CD4-positive, alpha-beta T cell treated with Interleukin-2 at 100 ng/mL for 4 hours (primary cell): ENCODE data around the gene RPL28.

Experiments used
- DNase-seq: peaks from one replicate; pipeline ENCODE4 v3.0.0-alpha.2; 2020; ENCODE audit warnings: low spot score

Gene RPL28

DNA sequence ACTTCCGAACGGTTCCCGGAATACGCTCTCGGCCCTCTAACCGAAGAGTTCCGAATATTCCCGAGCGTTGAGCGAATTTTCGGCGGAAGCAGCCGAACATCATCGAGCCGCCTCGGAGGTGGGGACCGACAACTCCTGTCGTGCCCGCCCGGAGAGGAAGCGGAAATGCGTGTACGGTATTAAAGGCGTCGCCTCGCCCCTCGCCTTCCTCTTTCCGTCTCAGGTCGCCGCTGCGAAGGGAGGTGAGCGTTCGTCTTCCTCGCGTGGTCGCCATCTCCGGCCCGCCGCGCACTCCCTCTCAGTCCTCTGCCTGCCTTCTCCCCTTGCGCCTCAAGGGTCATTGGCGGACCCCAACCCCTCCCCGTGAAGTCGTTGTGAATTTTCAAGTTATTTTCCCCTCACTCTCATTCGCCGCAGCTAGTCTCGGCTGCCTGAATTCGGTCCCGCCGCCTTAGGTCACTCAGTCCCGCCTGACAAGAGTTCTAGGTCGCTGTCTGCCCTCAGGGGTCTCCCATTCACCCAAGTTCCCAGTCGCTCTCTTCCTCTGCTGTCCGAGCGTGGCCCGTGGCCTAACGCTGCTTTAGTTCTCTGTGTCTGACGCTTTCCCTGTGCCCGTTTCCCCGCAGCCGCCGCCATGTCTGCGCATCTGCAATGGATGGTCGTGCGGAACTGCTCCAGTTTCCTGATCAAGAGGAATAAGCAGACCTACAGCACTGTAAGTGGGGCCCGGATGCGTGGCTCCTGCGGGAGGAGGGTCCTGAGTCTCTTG, at the start of gene RPL28:
Gene RPL28, plus strand, starts transcription at position 209 of the 769 bp plus-strand sequence. Its CDS starts 426 bp downstream, at position 635.
- DNase-seq: peak; percentile 99

DNA sequence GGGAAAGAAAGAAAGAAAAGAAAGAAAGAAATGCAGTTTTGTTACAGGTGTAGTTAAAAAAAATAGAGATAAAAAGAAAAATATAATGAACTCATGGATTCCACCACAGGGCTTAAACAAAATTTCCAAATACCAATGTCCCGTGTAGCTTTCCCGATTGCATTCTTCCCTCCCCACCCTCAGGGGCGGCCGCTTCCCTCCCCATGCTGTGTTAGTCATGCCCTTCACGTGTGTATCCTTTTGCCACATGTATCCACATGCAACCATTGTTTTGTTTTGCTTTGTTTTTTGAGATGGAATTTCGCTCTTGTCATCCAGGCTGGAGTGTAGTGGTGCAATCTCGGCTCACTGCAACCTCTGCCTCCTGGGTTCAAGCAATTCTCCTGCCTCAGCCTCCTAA, 49.6 kb upstream of the RPL28 start:
- DNase-seq: no peak

DNA sequence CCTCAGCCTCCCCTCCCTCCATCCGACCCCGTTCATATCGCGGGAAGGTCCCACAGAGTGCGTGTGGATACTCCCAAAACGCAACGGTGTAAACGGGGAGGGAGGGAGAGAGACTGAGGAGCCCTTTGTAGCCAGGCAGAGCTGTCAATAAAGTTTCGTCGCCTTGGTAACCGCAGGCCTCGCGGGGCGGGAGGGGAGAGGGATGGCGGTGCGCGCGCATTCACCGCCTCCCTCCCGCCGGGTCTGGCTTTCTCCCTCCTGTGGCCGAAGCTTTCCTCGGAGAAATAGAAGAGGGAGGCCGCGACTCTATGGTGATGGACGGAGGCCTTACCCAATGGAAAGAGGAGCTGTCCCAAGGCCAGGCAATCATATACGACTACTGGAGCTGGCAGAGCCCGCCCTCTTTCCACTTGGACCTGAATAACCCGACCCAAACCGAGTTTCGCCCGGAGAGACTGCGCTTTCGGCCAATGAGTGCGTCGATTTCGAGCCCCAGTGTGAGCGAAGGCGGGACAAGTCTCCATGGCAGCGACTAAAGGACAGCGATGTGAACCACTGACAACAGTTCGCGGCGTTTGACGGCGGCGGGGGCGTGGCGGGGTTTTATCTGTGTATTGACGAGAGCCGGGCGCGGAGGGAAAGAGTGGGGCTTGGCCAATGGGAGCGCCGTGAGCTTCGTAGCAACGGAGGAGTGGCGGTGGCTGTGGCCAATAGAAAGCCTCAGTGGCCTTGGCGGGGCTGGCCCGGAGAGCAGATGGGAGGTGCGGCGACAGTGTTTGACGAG, 46.4 kb upstream of the RPL28 start, which contains the start of gene KMT5C:
Gene KMT5C, plus strand, starts transcription at position 772 of the 784 bp plus-strand sequence. CDS start 2,061 bp downstream, outside the sequence.
- DNase-seq: peak; percentile 100

DNA sequence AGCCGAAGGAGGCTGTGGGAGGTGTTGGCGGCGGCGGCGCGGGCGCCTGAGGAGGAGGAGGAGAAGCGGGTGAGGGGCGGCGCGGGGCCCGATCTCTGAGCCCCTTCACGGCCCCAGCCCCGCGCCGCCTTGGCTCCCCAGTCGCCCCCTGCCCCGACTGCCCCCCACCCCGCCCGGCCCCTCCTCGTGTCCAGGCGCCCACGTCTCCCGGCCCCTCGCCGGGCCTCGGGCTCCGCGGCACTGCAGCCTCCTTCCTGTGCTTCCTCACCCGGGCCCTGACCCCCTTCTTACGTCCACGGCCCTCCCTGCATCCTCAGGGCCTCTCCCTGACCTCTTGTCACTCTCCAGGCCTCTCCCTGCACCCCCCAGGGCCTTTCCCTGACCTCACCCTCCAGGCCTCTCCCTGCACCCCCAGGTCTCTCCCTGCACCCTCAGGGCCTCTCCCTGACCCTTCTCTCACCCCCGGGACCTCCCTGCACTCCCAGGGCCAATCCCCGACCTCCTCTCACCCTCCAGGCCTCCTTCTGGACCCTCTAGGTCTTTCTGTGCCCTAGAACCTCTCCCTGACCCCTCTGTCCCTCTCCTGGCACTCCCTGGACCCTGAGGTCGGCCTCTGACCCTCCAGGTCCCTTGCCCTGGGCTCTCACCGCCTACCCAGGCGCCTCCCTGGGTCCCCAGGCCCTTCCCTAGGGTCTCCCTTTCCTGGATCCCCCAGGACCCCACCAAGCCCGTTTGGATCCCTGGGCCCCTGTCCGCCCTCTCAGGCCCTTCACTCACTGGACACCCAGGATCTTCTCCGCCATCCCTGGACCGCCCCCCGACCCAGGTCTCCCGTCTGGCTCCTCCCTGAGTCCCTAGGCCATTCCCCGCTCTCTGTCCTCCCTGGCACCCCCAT, 45.6 kb upstream of the RPL28 start:
- DNase-seq: no peak

DNA sequence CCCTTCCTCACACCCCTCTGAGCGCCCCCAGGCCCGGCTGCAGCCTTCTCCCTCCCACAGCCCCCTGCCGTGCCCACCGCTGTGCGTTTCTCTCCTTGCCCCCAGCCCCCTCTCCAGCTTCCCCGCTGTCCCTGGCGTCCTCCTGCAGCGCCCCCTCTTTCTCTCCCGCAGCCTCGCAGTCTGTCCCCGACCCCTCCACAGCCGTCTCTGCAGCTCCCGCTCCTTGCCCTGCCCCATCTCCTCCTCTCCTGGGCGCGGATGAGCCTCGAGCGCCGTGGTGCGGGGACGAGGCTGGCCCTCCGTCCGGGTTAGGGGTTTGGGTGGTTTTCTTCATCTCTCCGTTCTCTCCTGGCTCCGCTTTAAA, 45.0 kb upstream of the RPL28 start:
- DNase-seq: no peak

DNA sequence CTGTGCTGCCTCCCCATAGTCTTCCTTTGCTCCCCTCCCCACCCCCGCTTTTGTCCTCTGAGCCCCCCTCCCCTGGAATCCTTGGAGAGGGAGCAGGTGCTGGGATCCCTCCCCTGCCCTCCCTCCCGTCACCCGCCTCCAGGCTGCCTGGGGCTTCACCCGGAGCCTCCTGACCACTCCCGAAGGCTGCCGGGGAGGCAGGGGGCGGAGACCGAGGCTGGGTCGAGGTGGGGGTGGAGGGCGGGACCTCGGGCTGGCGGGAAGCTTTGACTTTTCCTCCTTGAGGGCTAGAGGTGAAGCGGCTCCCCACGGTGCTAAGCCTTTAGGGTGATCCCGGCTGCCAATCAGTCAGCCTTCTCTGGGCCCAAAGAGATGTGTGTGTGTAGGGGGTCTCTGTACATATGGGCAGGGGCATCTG, 44.6 kb upstream of the RPL28 start:
- peak; percentile 48 for DNase-seq

DNA sequence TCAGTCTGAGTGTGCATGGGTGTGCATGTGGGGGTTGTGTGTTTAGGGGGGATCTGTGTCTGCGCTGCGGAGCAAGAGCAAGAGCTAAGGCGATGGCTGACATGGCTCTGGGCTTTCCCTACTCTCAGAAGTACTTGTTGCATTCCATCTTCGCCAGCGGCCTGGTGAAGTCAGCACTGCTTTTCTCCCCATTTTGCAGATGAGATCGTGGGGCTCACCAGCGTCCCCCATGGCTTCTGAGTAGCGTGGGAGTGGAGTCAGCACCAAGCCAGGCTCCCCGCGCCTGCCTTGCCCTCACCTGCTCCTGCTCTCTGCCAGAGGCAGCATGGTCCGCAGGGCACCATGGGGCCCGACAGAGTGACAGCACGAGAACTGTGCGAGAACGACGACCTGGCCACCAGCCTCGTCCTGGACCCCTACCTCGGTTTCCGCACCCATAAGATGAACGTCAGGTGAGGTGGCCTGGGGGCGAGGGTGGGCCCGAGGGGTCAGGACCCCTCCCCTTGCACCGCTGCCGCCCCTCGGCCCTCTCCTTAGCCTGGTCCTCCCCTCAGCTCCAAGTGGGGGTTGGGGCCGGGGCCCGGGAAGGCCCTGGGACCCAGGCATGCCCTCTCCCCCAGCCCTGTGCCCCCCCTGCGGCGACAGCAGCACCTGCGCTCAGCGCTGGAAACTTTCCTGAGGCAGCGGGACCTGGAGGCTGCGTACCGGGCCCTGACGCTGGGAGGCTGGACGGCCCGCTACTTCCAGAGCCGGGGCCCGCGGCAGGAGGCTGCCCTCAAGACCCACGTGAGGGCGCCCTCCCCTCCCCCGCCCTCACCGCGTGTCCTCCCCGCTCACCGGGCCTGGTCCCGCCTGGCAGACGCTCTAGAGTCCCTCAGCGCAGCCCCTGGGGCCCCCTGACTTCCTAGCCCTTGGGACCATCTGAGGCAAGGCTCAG, 43.9 kb upstream of the RPL28 start:
- DNase-seq: no peak

DNA sequence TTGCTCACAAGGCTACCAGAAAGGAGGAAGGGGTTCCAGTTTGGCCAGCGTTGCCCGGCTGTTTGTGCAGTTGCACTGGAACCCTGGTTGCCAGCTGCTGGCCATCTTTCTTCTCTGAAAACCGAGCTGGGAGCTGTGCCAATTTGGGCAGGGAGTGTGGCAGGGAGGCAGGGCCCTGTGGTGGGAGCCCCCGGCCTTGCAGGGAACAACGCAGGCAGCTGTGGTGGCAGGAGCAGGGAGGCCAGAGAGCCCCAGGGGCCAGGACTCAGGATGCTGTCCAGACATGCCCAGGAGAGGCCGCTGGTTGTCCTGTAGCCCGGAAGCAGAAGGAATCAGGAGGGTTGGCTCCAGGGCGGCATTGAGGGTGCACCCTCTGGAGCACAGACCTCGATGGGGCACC, 41.3 kb upstream of the RPL28 start:
- DNase-seq: no peak

DNA sequence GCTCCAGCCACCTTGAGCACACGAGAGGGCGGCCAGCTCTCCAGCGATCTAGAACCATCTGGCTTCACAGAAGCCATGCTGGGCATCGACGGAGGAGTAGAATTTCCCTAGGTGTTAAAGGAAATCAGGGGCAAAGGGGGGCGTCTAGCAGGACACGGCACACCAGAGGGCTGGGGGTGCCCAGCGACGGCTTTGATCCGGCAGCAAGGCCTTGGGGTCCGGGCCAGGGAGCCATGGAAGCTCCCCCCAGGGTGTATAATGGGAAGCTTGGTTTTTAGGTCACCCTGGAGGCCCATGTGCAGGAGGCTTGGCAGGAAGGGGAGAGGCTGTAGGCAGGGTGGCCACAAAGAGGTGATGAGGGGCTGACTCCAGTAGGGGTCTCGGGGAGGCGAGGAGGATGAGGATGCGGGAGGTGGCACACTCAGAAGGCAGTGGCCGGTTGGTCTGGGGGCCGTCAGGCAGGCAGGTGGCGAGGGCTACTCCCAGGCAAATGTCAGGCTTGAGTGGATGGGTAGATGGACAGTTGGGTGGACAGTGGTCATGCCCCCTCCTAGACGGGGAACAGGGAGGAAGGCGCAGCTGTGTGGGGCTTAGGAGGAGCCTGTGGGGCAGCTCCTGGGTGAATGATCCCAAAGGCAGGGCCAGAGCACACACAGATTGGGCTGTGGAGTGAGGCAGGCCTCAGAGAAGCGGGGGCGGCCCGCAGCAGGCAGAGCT, 40.5 kb upstream of the RPL28 start:
- DNase-seq: no peak

DNA sequence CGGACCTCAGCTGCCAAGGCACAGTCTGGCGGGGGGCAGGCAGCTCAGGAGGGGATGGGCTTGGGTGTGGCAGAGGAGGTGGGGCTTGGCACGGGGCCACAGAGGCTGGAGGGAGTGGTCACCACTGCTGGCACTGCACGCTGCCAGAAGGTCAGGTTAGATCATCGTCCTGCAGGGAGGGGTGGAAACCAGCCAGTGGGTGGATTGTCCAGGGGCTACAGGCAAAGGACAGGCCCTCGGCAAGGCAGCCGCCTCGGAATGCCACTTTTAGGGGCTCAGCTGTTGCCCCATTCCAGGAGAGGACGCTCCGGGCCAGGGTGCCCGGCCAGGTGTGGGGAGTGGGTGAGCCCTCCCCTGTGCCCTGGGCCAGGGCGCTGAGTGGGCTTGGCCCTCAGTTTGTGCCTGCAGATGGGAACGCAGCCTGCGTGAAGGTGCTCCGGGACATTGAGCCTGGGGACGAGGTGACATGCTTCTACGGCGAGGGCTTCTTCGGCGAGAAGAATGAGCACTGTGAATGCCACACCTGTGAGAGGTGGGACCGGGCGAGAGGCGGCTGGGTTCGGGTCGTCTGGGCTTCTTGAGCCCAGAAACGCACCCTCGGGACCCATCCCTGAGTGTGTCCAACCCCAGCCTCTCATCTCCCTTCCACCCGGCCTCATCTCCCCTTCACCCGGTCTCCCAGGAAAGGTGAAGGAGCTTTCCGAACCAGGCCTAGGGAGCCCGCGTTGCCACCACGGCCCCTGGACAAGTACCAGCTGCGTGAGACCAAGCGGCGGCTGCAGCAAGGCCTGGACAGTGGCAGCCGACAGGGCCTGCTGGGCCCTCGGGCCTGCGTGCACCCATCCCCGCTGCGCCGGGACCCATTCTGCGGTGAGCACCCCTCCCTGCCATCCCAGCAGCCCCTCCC, 39.7 kb upstream of the RPL28 start:
- no peak for DNase-seq

DNA sequence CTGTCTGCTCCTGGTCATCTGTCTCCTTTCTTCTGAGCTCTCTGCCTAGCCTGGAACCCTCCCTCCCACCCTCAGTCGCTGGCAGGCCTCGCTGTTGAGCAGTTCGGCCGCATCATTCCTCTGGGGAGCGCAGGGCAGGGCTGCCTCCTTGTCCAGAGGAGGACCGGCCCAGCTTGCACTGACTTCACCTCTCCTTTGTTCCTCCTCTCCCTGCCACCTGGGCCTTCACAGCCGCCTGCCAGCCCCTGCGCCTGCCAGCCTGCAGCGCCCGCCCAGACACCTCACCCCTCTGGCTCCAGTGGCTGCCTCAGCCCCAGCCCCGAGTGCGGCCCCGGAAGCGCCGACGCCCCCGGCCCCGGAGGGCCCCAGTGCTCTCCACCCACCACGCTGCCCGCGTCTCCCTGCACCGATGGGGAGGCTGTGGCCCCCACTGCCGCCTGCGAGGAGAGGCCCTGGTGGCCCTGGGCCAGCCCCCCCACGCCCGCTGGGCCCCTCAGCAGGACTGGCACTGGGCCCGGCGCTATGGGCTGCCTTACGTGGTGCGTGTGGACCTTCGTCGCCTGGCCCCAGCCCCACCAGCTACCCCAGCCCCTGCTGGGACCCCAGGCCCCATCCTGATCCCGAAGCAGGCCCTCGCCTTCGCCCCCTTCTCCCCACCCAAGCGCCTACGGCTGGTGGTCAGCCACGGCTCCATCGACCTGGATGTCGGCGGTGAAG, 38.8 kb upstream of the RPL28 start:
- DNase-seq: no peak

DNA sequence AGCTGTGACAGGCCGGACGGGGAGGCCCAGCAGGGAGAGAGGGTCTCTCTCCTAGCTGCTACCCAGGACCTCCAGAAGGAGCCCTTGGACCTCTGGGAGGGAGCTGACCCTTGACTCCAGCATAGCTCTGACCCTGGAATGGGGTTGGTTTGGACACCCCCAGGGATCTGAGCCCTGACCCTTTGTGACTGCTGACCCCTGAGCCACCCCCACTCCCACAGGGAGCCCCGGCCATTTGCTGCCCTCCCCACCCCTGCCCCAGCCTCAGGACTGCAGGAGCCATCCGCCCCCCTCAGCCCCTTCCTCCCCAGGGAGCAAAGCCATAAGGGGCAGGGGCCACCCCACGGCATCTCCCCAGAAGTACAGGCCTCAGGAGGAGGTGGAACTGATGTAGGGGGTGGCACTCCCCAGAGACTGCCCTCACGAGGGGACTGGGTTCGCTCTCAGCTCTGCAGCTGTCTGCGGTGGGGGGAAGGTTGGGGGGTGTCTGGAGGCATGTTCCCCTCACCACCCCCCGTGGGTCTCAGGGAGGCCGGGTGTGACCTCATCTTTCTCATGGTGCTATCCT, 38.2 kb upstream of the RPL28 start:
- no peak for DNase-seq

DNA sequence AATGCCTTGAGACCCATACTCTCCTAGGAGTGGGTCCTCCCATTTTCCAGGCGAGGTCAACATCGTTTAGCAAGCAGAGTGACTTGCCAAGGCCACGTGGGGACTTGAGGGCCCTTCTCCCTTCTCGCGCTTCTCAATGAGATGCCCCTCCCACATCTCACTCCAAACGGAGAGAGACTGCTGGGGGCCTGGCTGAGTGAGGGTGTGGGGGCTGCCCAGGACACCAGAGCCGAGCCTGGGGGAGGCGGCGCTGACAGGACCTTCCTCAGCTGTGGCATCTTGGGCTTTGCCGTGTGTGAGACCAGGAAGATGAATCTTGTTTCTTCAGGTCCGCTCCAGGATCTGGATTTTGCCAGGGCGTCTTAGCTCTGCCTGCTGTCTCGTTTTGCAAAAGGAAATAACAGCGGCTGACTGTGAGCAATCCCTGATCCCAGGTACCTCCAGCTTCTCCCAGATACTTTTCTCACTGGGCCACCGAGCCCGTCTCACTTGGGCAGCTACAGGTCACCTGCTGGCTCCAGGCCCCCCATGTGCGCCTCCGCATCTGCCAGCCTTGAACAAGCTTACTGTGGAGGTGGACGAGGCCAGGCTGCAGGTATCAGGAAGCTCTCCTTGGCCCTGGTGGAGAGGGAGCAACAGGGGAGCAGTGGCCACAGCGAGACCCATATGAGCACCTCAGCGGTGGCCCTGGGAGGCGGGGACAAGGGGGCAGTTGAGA, 37.3 kb upstream of the RPL28 start:
- no peak for DNase-seq

DNA sequence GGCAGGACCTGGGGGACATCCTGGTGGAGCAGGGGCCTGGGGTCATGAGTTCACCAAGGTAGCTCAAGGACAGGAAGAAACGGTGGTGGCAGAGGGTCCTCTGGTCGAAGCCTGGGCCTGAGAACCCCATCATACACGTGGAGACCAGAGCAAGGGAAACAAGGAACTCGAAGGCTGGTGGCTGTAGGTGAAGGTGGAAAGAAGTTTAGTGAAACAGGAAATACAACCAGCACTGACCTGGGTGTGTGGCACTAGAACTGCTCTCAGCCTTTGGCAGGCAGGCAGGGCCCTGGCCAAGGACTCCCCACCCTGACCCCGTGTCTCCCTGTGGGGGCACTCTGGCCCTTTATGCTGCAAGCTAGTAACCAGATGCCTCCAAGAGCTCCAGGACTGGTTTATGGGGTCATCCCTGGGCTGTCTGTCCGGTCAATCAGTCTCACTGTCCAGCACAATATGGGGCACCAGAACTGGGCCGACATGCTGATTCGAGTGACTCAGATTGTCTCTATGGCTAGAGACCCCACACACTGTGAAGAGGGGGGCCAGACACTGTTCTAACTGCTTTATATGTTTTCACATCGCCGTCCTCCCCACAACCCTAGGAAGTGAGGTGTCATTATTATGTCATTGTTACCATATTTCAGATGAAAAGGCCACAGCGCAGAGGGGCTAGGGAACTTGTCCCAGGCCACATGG, 35.0 kb upstream of the RPL28 start:
- DNase-seq: no peak

DNA sequence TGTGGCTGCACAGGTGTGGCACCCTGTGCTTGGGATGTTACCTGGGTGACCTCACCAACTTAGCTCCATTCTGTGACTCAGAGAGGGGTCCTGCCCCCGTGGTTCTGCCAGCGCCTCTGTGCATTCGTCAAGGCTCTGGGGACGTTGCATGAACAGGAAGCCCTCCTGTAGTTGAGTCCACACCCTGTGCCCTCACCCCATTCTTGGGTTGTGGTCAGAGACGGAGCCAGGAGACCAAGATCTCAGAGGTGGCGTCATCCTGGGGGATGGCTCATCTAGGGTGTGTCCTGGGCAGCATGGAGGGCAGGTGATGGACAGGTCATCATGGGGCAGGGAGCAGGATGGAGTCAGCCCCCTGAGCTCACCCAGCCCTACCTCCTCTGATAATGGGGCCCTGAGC, 33.7 kb upstream of the RPL28 start:
- no peak for DNase-seq

DNA sequence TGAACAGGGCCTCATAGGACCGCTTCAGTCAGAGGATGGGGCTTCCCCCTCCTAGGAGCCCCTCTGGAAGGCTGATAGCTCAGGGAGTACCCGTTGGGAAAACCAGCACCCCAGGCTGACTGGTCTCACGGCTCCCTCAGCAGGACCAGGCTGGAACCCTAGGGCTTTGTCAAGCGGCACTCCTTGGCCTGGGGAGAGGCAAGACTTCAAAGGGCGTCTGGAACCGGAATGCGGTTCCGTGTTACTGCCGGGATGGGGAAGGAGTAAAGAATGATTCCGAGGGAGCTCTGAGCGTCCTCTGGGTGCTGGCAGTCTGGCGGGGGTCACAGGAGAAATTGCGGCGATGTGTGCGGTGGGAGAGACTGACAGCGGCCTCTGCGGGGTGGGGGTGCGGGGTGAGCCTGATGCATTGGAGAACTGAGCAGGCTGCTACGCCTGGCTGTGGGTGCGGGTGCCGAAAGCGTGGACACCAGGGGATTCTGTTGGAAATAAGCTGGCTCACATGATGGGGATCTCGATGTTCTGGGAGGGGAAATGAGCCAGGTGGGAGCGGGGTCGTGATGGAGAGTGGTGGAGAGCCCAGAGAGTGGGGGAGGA, 33.1 kb upstream of the RPL28 start:
- DNase-seq: no peak

DNA sequence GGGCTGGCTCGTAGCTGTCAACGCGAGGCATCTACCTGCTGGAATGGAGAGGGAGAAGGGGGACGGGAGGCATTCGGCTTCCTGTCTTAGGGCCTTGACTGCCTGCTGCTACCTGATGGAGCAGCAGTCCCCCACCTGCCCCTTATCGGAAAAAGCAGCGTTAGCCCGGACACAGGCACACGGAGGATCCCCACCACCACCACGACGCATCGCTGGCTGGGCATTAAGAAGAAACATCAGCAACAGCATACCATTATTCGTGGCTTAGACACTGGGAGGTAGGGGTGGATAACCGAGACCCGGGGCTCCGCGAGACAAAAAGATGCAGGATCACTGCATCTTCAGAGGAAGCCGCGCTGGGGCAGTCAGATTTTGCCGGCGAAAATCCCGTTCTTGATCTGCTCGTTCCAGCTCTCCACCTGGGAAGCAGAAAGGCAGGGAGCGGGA, 32.4 kb upstream of the RPL28 start:
- no peak for DNase-seq
